HepG2 (cell line): ENCODE measurements around the gene ZNF629. TPM values are rescaled to one million over a fixed set of nuclear protein-coding genes. Genes with fewer than 3 reads are reported as not detected.

Experiments used
- CC2D1A ChIP-seq: sonication (generic); formaldehyde crosslinking; IDR thresholded peaks from 2 replicates; pipeline ENCODE4 v1.8.1; 2023; ENCODE audit warnings: mild to moderate bottlenecking, missing genetic modification reagents
- ELF1 ChIP-seq: sonication (generic); formaldehyde crosslinking; IDR thresholded peaks from 2 replicates; pipeline ENCODE4 v1.4.0; 2020; ENCODE audit warnings: missing genetic modification reagents
- HDAC1 ChIP-seq: sonication (generic); formaldehyde crosslinking; IDR thresholded peaks from 2 replicates; pipeline ENCODE4 v1.5.1; 2020; ENCODE audit warnings: mild to moderate bottlenecking, missing genetic modification reagents
- HDAC2 ChIP-seq: sonication (generic); formaldehyde crosslinking; IDR thresholded peaks from 2 replicates; pipeline ENCODE4 v1.4.0; 2020; ENCODE audit warnings: missing genetic modification reagents
- HES4 ChIP-seq: sonication (generic); formaldehyde crosslinking; IDR thresholded peaks from 2 replicates; pipeline ENCODE4 v1.9.0; 2021; ENCODE audit warnings: mild to moderate bottlenecking, missing genetic modification reagents, borderline replicate concordance
- HIVEP1 ChIP-seq: sonication (generic); formaldehyde crosslinking; IDR thresholded peaks from 2 replicates; pipeline ENCODE4 v1.4.0; 2020; ENCODE audit warnings: mild to moderate bottlenecking, missing genetic modification reagents
- HNF4G ChIP-seq, 2 experiments: sonication (generic) in 1 of 2; formaldehyde crosslinking in 1 of 2; IDR thresholded peaks; 2 replicates each; pipeline versions ENCODE4 v1.4.0 to v1.6.1; 2011 to 2020; ENCODE audit warnings: borderline replicate concordance in 2 of 2, low read depth in 2 of 2, mild to moderate bottlenecking in 2 of 2, low read length in 1 of 2, missing genetic modification reagents in 1 of 2, moderate library complexity in 1 of 2
- KDM5A ChIP-seq: fragments of 200-600 bp; sonication (generic); IDR thresholded peaks from 2 replicates; pipeline ENCODE4 v1.7.0; 2018; ENCODE audit warnings: antibody characterized with exemption, mild to moderate bottlenecking, low read length, borderline replicate concordance
- KLF13 ChIP-seq: sonication (generic); formaldehyde crosslinking; IDR thresholded peaks from 2 replicates; pipeline ENCODE4 v1.4.0; 2020; ENCODE audit warnings: mild to moderate bottlenecking, missing genetic modification reagents
- MATR3 ChIP-seq: sonication (generic); formaldehyde crosslinking; IDR thresholded peaks from 2 replicates; pipeline ENCODE4 v1.4.0; 2020; ENCODE audit warnings: missing genetic modification reagents
- MIER2 ChIP-seq: IDR thresholded peaks from 2 replicates; pipeline ENCODE4 v1.6.1; 2016; ENCODE audit warnings: missing biosample characterization, missing genetic modification reagents
- PRPF4 ChIP-seq: fragments of 200-400 bp; formaldehyde crosslinking; IDR thresholded peaks from 2 replicates; pipeline ENCODE4 v1.6.1; 2016; ENCODE audit warnings: low read length, low read depth; ENCODE audit not compliant: poor library complexity, severe bottlenecking
- RORA ChIP-seq: sonication (generic); formaldehyde crosslinking; IDR thresholded peaks from 2 replicates; pipeline ENCODE4 v1.5.0; 2020; ENCODE audit warnings: mild to moderate bottlenecking, missing genetic modification reagents, moderate library complexity
- SALL2 ChIP-seq: sonication (generic); formaldehyde crosslinking; IDR thresholded peaks from 2 replicates; pipeline ENCODE4 v1.8.1; 2023; ENCODE audit warnings: mild to moderate bottlenecking, missing genetic modification reagents, inconsistent platforms
- SYNCRIP ChIP-seq: fragments of 200-400 bp; formaldehyde crosslinking; IDR thresholded peaks from 2 replicates; pipeline ENCODE4 v1.6.1; 2018; ENCODE audit warnings: mild to moderate bottlenecking, low read depth, low read length; ENCODE audit not compliant: insufficient read depth
- TBL1XR1 ChIP-seq: fragments of 150-350 bp; IDR thresholded peaks from 2 replicates; pipeline ENCODE4 v1.6.1; 2014; ENCODE audit warnings: borderline replicate concordance, low read length; ENCODE audit not compliant: partially characterized antibody
- ZFP1 ChIP-seq: IDR thresholded peaks from 2 replicates; pipeline ENCODE4 v1.6.1; 2016
- ZNF441 ChIP-seq: sonication (generic); formaldehyde crosslinking; IDR thresholded peaks from 2 replicates; pipeline ENCODE4 v1.7.0; 2021; ENCODE audit warnings: missing genetic modification reagents, borderline replicate concordance
- ZNF816 ChIP-seq: sonication (generic); formaldehyde crosslinking; IDR thresholded peaks from 2 replicates; pipeline ENCODE4 v1.8.0; 2022; ENCODE audit warnings: missing genetic modification reagents, mild to moderate bottlenecking, borderline replicate concordance
- polyA plus RNA-seq, 8 experiments: library from polyadenylated mRNA; depleted of rRNA in 3 of 8; stranded (reverse) in 7 of 8; unstranded in 1 of 8; fragments of >200 nt; fragmentation: Illumina TruSeq in 4 of 8; extraction: Trizol in 4 of 8; gene quantifications; 2 replicates each; pipeline versions ENCODE4 v1.2.1 to v1.2.3, GENCODE V29; 2011 to 2016; ENCODE audit warnings: low read depth in 4 of 8, missing spikeins in 1 of 8, mixed read lengths in 1 of 8; ENCODE audit not compliant: insufficient read depth in 1 of 8
- total RNA-seq, 5 experiments: library from RNA; depleted of rRNA; stranded (reverse); fragments of >200 nt; fragmentation: Illumina TruSeq; extraction: Trizol; gene quantifications; 2 replicates each; pipeline ENCODE4 v1.2.3, GENCODE V29; 2016; ENCODE audit warnings: low read depth in 1 of 5
- TF ChIP-seq, protein P1 (sequence below): sonication (generic); formaldehyde crosslinking; IDR thresholded peaks from 2 replicates; pipeline ENCODE4 v1.5.0; 2020; ENCODE audit warnings: mild to moderate bottlenecking, missing genetic modification reagents, moderate library complexity
- TF ChIP-seq, protein P2 (sequence below): sonication (generic); formaldehyde crosslinking; IDR thresholded peaks from 2 replicates; pipeline ENCODE4 v1.5.0; 2020; ENCODE audit warnings: missing genetic modification reagents
- TF ChIP-seq, protein P3 (sequence below): sonication (generic); formaldehyde crosslinking; conservative IDR thresholded peaks from 2 replicates; pipeline ENCODE4 v1.4.0; 2020; ENCODE audit warnings: missing genetic modification reagents
- TF ChIP-seq, protein P4 (sequence below): sonication (generic); formaldehyde crosslinking; IDR thresholded peaks from 2 replicates; pipeline ENCODE4 v1.4.0; 2020; ENCODE audit warnings: missing genetic modification reagents

Gene ZNF629
- total and polyA plus RNA-seq, 2 of the 13 experiments (the other 11 are each of a cell fraction or from before 2014, with no cell fraction given) = 6.1 to 16.5 TPM

DNA sequence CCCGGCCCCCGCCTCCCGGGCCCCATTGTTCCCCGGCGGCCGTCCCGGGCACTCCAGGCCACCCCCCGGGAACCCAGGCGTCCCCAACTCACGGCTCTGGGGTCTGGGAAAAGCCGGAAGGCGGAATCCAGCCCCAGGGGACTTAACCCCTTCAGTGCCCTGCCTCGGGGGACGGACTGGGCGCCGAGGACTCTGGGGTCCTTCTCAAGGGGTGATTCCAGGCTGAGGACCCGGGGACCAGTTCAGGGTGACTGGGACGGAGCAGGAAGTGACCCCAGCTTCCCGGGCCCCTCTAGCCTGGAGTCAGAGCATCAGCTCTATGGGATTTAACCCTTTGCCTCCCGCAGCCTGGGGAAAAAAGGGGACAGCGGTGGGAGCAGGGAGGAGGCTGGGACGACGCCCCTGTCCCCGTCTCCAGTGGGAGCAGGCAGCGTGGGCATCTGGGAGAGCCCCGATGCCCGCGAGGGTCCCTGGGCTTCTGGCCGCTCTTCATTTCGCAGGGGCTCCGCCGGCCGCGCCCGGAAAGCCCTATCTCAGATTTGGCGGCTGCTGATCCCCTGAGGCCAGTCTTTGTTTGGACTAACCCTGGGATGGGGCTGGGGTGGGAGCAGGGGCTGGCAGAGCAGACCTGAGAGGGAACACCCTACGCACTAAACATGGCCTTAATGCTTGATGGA, at the start of gene ZNF629 (continued):
- peak; percentile 33; the same call in 1 of the 2 replicates for TF ChIP-seq MIER2 (CRISPR knock-in tag)
- TF ChIP-seq PRPF4 = no peak
- TF ChIP-seq HES4 (CRISPR knock-in tag) = peak; percentile 61; the same call in 1 of the 2 replicates
- peak; percentile 85 for TF ChIP-seq KDM5A
- peak; percentile 97 for TF ChIP-seq ELF1 (CRISPR knock-in tag)
- peak; percentile 89 for TF ChIP-seq HDAC1 (CRISPR knock-in tag)
- TF ChIP-seq, protein P1, sequence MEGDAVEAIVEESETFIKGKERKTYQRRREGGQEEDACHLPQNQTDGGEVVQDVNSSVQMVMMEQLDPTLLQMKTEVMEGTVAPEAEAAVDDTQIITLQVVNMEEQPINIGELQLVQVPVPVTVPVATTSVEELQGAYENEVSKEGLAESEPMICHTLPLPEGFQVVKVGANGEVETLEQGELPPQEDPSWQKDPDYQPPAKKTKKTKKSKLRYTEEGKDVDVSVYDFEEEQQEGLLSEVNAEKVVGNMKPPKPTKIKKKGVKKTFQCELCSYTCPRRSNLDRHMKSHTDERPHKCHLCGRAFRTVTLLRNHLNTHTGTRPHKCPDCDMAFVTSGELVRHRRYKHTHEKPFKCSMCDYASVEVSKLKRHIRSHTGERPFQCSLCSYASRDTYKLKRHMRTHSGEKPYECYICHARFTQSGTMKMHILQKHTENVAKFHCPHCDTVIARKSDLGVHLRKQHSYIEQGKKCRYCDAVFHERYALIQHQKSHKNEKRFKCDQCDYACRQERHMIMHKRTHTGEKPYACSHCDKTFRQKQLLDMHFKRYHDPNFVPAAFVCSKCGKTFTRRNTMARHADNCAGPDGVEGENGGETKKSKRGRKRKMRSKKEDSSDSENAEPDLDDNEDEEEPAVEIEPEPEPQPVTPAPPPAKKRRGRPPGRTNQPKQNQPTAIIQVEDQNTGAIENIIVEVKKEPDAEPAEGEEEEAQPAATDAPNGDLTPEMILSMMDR = peak; percentile 43
- no peak for TF ChIP-seq SYNCRIP
- no peak for TF ChIP-seq KLF13
- TF ChIP-seq RORA (CRISPR knock-in tag) = no peak
- TF ChIP-seq, protein P2, sequence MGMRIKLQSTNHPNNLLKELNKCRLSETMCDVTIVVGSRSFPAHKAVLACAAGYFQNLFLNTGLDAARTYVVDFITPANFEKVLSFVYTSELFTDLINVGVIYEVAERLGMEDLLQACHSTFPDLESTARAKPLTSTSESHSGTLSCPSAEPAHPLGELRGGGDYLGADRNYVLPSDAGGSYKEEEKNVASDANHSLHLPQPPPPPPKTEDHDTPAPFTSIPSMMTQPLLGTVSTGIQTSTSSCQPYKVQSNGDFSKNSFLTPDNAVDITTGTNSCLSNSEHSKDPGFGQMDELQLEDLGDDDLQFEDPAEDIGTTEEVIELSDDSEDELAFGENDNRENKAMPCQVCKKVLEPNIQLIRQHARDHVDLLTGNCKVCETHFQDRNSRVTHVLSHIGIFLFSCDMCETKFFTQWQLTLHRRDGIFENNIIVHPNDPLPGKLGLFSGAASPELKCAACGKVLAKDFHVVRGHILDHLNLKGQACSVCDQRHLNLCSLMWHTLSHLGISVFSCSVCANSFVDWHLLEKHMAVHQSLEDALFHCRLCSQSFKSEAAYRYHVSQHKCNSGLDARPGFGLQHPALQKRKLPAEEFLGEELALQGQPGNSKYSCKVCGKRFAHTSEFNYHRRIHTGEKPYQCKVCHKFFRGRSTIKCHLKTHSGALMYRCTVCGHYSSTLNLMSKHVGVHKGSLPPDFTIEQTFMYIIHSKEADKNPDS = peak; percentile 84
- TF ChIP-seq, protein P3, sequence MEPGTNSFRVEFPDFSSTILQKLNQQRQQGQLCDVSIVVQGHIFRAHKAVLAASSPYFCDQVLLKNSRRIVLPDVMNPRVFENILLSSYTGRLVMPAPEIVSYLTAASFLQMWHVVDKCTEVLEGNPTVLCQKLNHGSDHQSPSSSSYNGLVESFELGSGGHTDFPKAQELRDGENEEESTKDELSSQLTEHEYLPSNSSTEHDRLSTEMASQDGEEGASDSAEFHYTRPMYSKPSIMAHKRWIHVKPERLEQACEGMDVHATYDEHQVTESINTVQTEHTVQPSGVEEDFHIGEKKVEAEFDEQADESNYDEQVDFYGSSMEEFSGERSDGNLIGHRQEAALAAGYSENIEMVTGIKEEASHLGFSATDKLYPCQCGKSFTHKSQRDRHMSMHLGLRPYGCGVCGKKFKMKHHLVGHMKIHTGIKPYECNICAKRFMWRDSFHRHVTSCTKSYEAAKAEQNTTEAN (CRISPR knock-in tag) = 0 out of 2 replicates have a peak, but pooled peaks have one; percentile 22
- TF ChIP-seq ZNF441 (CRISPR knock-in tag) = 0 out of 2 replicates have a peak, but pooled peaks have one; percentile 30
- TF ChIP-seq, protein P4, sequence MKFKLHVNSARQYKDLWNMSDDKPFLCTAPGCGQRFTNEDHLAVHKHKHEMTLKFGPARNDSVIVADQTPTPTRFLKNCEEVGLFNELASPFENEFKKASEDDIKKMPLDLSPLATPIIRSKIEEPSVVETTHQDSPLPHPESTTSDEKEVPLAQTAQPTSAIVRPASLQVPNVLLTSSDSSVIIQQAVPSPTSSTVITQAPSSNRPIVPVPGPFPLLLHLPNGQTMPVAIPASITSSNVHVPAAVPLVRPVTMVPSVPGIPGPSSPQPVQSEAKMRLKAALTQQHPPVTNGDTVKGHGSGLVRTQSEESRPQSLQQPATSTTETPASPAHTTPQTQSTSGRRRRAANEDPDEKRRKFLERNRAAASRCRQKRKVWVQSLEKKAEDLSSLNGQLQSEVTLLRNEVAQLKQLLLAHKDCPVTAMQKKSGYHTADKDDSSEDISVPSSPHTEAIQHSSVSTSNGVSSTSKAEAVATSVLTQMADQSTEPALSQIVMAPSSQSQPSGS (CRISPR knock-in tag) = peak; percentile 73
- peak; percentile 59; the same call in 1 of the 2 replicates for TF ChIP-seq HNF4G (IDR thresholded peaks at IDR 0.05; ENCODE audit: borderline replicate concordance, low read depth, low read length)
- peak; percentile 38; the same call in 1 of the 2 replicates for TF ChIP-seq HNF4G (CRISPR knock-in tag; IDR thresholded peaks at IDR 0.05; ENCODE audit: borderline replicate concordance, low read depth)
- TF ChIP-seq HDAC2 (CRISPR knock-in tag) = peak; percentile 86
- peak; percentile 47 for TF ChIP-seq TBL1XR1
- no peak for TF ChIP-seq MATR3 (CRISPR knock-in tag)
- TF ChIP-seq HIVEP1 (CRISPR knock-in tag) = no peak; the same call in 1 of the 2 replicates
- no peak for TF ChIP-seq CC2D1A (CRISPR knock-in tag)
- no peak for TF ChIP-seq ZNF816 (CRISPR knock-in tag)
- TF ChIP-seq SALL2 (CRISPR knock-in tag) = peak; percentile 48
- TF ChIP-seq ZFP1 (CRISPR knock-in tag) = peak; percentile 66; the same call in 1 of the 2 replicates
